Left ventricle myocardium inferior (tissue), 1 donor: ENCODE measurements around the gene LRRC7. TPM values are rescaled to one million over a fixed set of nuclear protein-coding genes. Genes with fewer than 3 reads are reported as not detected.

Experiments used
- DNase-seq: peaks from one replicate; pipeline ENCODE4 v3.0.0-alpha.2; 2020
- H3K27ac ChIP-seq: fragments of 200-600 bp; replicated peaks from 2 replicates; pipeline ENCODE4 v1.8.0; 2021
- H3K27me3 ChIP-seq: fragments of 200-600 bp; 2 replicates; pipeline ENCODE4 v1.8.0; 2021; ENCODE audit warnings: low read depth
- H3K36me3 ChIP-seq: fragments of 200-600 bp; 2 replicates; pipeline ENCODE4 v1.8.0; 2021
- H3K4me1 ChIP-seq: fragments of 200-600 bp; 2 replicates; pipeline ENCODE4 v1.8.0; 2021
- H3K4me3 ChIP-seq: fragments of 200-600 bp; 2 replicates; pipeline ENCODE4 v1.8.0; 2021; ENCODE audit warnings: mild to moderate bottlenecking, moderate library complexity
- H3K9me3 ChIP-seq: fragments of 200-600 bp; replicated peaks from 2 replicates; pipeline ENCODE4 v1.8.0; 2021
- intact Hi-C: fragments of 100-400 bp; cut with micrococcal nuclease; formaldehyde crosslinking; loops from one replicate; pipeline ENCODE4 v1.11.0; 2022
- total RNA-seq: library from RNA; stranded (reverse); fragmentation: NEBNext Ultra II Directional; extraction: Animal tissue kit (Norgen Biotek cat#: 25700); gene quantifications from one replicate; pipeline ENCODE4 v1.2.1, GENCODE V29; 2021
- TF ChIP-seq, protein P1 (sequence below): fragments of 200-600 bp; IDR thresholded peaks from 2 replicates; pipeline ENCODE4 v1.8.0; 2021; ENCODE audit warnings: antibody characterized with exemption, mild to moderate bottlenecking, borderline replicate concordance
- donor health status: DM: no; HTN: yes; CAD: no; lungs with severe emphysema.

Gene LRRC7
- total RNA-seq, 1 donor from 2014 or later, result 0.44 TPM

DNA sequence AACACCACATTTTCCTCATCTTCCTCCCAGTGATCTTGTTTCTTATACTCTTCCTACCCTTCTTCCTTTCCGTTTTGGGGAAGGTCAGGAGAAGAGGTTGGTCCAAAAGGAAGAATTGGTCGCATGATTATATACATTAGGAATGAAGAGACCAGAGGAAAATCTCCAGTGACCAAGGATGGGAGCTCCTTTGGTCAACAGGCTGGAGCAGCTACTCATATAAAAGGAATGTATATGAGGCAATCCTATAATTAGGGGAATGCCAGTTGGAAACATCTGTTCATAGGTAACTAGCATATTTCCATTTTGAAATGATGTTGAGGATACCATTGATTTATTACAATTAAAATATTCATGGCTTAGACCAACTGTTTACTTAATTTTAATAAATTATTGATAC is 523.2 kb downstream of the LRRC7 start:
- H3K4me3 ChIP-seq, result no peak overlapping the region
- no peaks in the 10 kb centered on the region for H3K4me1 ChIP-seq
- H3K9me3 ChIP-seq, result no peaks in the 10 kb centered on the region
- no peaks in the 10 kb centered on the region for H3K36me3 ChIP-seq
- intact Hi-C loops, result no loop called here
- no peak for DNase-seq
- no peaks in the 10 kb centered on the region for H3K27me3 ChIP-seq
- TF ChIP-seq, protein P1, sequence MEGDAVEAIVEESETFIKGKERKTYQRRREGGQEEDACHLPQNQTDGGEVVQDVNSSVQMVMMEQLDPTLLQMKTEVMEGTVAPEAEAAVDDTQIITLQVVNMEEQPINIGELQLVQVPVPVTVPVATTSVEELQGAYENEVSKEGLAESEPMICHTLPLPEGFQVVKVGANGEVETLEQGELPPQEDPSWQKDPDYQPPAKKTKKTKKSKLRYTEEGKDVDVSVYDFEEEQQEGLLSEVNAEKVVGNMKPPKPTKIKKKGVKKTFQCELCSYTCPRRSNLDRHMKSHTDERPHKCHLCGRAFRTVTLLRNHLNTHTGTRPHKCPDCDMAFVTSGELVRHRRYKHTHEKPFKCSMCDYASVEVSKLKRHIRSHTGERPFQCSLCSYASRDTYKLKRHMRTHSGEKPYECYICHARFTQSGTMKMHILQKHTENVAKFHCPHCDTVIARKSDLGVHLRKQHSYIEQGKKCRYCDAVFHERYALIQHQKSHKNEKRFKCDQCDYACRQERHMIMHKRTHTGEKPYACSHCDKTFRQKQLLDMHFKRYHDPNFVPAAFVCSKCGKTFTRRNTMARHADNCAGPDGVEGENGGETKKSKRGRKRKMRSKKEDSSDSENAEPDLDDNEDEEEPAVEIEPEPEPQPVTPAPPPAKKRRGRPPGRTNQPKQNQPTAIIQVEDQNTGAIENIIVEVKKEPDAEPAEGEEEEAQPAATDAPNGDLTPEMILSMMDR, result no peak
- H3K27ac ChIP-seq, result no peak overlapping the region

DNA sequence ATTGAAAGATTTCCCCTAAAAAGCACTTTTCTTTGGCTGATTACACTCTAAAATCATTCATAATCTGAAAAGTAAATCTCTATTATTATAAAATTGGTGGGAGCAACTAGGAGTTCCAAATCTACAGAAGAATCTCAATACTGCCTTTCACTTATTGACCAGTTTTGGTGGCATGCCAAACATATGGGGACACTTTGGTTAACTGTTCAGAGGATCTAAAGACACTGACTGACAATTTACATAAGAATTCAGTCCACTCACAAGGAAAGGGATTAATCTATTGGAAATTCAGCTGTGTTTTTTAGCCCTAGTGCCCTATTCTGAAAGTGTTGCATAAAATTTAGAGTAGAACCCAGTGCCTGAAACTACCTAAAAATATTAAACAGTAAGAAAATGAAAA is 524.1 kb downstream of the LRRC7 start:
- Histone ChIP-seq H3K27ac (no peak overlapping the region), H3K9me3 (no peaks in the 10 kb centered on the region), H3K4me3 (no peak overlapping the region), H3K4me1 (no peaks in the 10 kb centered on the region), H3K36me3 (no peaks in the 10 kb centered on the region), H3K27me3 (no peaks in the 10 kb centered on the region)
- DNase-seq, result no peak
- intact Hi-C loops, result no loop called here
- TF ChIP-seq, protein P1, result no peak

DNA sequence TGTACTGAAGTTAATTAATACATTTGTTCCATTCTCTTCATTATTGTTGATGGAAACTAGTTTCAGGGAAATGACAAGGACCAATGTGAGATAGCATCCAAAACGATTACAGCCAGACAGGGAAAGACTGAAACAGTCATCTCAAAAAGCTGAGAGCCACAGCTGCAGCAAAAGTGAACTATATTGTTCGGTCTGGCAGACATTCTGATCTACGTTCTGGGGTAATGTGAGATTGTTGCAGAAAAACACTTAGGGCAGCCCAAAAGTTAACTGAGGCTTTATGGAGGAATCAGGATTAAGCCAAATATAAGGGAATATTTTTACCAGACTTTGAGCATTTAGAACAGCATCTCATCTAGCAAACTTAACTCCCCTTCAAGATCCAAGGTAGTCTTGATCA is 524.8 kb downstream of the LRRC7 start:
- no peaks in the 10 kb centered on the region for H3K36me3 ChIP-seq
- intact Hi-C loops, result no loop called here
- TF ChIP-seq, protein P1, result no peak
- no peaks in the 10 kb centered on the region for H3K9me3 ChIP-seq
- no peak overlapping the region for H3K27ac ChIP-seq
- no peaks in the 10 kb centered on the region for H3K4me1 ChIP-seq
- H3K4me3 ChIP-seq, result no peak overlapping the region
- no peaks in the 10 kb centered on the region for H3K27me3 ChIP-seq
- no peak for DNase-seq

DNA sequence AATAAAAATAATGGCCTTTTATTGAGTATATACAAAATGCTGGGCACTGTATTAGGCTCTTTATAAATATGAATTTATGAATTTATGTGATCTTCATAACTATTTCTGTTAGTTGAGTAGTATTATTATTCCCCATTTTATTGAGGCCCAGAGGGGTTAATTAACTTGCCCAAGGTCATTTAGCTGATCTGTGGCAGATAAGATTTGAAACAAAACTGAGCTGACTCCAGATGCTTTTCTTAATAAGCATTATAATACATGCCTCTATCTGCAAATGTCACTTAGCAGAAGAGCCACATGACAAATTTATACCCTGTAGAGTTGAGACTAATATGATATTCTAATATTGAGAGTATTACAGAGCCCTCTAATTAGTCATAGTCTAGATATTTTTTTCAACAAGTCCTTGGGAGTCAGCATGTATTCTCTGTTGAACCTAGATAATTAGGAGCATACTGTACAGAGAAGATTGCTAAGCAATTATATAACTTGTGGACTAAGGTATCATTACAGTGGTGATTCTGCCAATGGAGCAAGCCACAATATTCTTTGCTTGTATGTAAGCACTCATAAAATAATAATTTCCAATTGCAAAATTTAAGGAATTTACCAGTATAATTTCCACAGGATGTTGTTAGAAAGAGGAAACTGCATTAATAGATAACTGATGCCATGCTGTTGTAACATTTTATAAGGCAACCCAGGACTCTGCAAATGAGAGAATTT is 525.7 kb downstream of the LRRC7 start:
- Histone ChIP-seq H3K27ac (no peak overlapping the region), H3K4me3 (no peak overlapping the region), H3K36me3 (no peaks in the 10 kb centered on the region), H3K4me1 (no peaks in the 10 kb centered on the region), H3K27me3 (no peaks in the 10 kb centered on the region), H3K9me3 (no peaks in the 10 kb centered on the region)
- intact Hi-C loops, result no loop called here
- TF ChIP-seq, protein P1, result no peak
- no peak for DNase-seq

GRCh38 chr1:70101231-70101630 is 533.5 kb downstream of the LRRC7 start:
- intact Hi-C loops, result no loop called here

More at GRCh38 chr1:70101231-70101630, 533.5 kb downstream of the LRRC7 start:
- no peaks in the 10 kb centered on the region for H3K27me3 ChIP-seq
- H3K27ac ChIP-seq, result no peak overlapping the region
- DNase-seq, result no peak
- H3K4me1 ChIP-seq, result no peaks in the 10 kb centered on the region
- H3K9me3 ChIP-seq, result no peaks in the 10 kb centered on the region
- H3K4me3 ChIP-seq, result no peak overlapping the region
- TF ChIP-seq, protein P1, result no peak
- H3K36me3 ChIP-seq, result no peaks in the 10 kb centered on the region
